Endothelial cell of umbilical vein (primary cell): ENCODE measurements around the gene CALCR. TPM values are rescaled to one million over a fixed set of nuclear protein-coding genes. Genes with fewer than 3 reads are reported as not detected.

Experiments used
- BruUV-seq: library from RNA; stranded (reverse); fragments of 400-500 nt; replicated peaks from 2 replicates; lab custom pipeline; 2021; lab: Mats Ljungman, UMichigan
- CTCF ChIA-PET: fragments of 300-600, 350-600 bp; sonication (Branson Sonifier 250); formaldehyde crosslinking; loops from one replicate; lab custom pipeline; 2021; ENCODE audit warnings: antibody characterized with exemption, inconsistent platforms; lab: Charles Lee
- POLR2A ChIA-PET: fragments of 300-600, 350-600 bp; sonication (Branson Sonifier 250); formaldehyde crosslinking; loops from one replicate; lab custom pipeline; 2021; ENCODE audit warnings: antibody characterized with exemption, inconsistent platforms; lab: Charles Lee
- DNase-seq: peaks from one replicate; pipeline ENCODE4 v3.0.0-alpha.2; 2011; ENCODE audit warnings: low read depth, low spot score
- FAIRE-seq: peaks from 2 replicates; lab custom pipeline; 2011; peaks lifted over from hg19 to GRCh38; lab: Jason Lieb, UNC
- H2AFZ ChIP-seq: 2 replicates; pipeline ENCODE4 v1.6.0; 2012; ENCODE audit warnings: low read depth, low read length, control low read depth, inconsistent platforms
- H3K27ac ChIP-seq: 2 replicates; pipeline ENCODE4 v1.5.1; 2011; ENCODE audit warnings: low read depth, mild to moderate bottlenecking, control low read depth, low read length, moderate library complexity; ENCODE audit not compliant: insufficient read depth
- H3K27me3 ChIP-seq, 2 experiments: 2 replicates each; pipeline versions ENCODE4 v1.6.0 to v1.6.1; 2011; ENCODE audit warnings: low read length in 2 of 2, mixed read lengths in 1 of 2; ENCODE audit not compliant: control insufficient read depth in 2 of 2, insufficient read depth in 2 of 2
- H3K36me3 ChIP-seq, 2 experiments: 2 replicates in 1 of 2; 3 replicates in 1 of 2; pipeline ENCODE4 v1.5.1; 2011; ENCODE audit warnings: low read length in 2 of 2, mild to moderate bottlenecking in 1 of 2, moderate library complexity in 1 of 2; ENCODE audit not compliant: control insufficient read depth in 2 of 2, insufficient read depth in 2 of 2; ENCODE audit errors: extremely low read depth in 1 of 2
- H3K4me1 ChIP-seq: 3 replicates; pipeline ENCODE4 v1.5.1; 2011; ENCODE audit warnings: mild to moderate bottlenecking, low read length; ENCODE audit not compliant: control insufficient read depth, insufficient read depth; ENCODE audit errors: extremely low read depth
- H3K4me2 ChIP-seq: 2 replicates; pipeline ENCODE4 v1.6.1; 2011; ENCODE audit warnings: low read length, control low read depth, mixed read lengths; ENCODE audit not compliant: insufficient read depth
- H3K4me3 ChIP-seq, 3 experiments: fragments of 200-600 bp in 1 of 3; sonication (generic), shearing (Covaris generic) in 1 of 3; replicated peaks in 1 of 3; 2 replicates each; pipeline ENCODE4 v1.5.1; 2011 to 2016; ENCODE audit warnings: control low read depth in 3 of 3, low read length in 3 of 3, mild to moderate bottlenecking in 2 of 3, inconsistent platforms in 1 of 3, low read depth in 1 of 3, moderate library complexity in 1 of 3; ENCODE audit not compliant: insufficient read depth in 1 of 3
- H3K79me2 ChIP-seq: 2 replicates; pipeline ENCODE4 v1.6.0; 2012; ENCODE audit warnings: low read length, inconsistent platforms; ENCODE audit not compliant: control insufficient read depth, insufficient read depth
- H3K9ac ChIP-seq: replicated peaks from 2 replicates; pipeline ENCODE3; 2011; ENCODE audit warnings: low read length, control low read depth; ENCODE audit not compliant: insufficient read depth; ENCODE audit errors: extremely low read depth
- H3K9me1 ChIP-seq: replicated peaks from 3 replicates; pipeline ENCODE4 v1.6.0; 2011; ENCODE audit warnings: mild to moderate bottlenecking, low read length; ENCODE audit not compliant: control insufficient read depth, insufficient read depth; ENCODE audit errors: extremely low read depth
- H3K9me3 ChIP-seq: replicated peaks from 2 replicates; pipeline ENCODE4 v1.5.1; 2012; ENCODE audit warnings: low read length, inconsistent platforms; ENCODE audit not compliant: control insufficient read depth, insufficient read depth
- H4K20me1 ChIP-seq: replicated peaks from 2 replicates; pipeline ENCODE3; 2011; ENCODE audit warnings: mild to moderate bottlenecking, low read length; ENCODE audit not compliant: control insufficient read depth, insufficient read depth; ENCODE audit errors: extremely low read depth
- CTCF ChIP-seq, 2 donors: IDR thresholded peaks; 1 replicate in 1 of 2; 2 replicates in 1 of 2; pipeline ENCODE4 v1.5.1; 2011; ENCODE audit warnings: low read length in 2 of 2, mild to moderate bottlenecking in 2 of 2, moderate library complexity in 2 of 2, control low read depth in 1 of 2, inconsistent platforms in 1 of 2, low read depth in 1 of 2; ENCODE audit not compliant: insufficient read depth in 1 of 2; ENCODE audit errors: extremely low read depth in 1 of 2
- EZH2 ChIP-seq: IDR thresholded peaks from 2 replicates; pipeline ENCODE4 v1.6.1; 2012; ENCODE audit warnings: borderline replicate concordance, low read depth, mild to moderate bottlenecking, moderate library complexity, low read length, inconsistent platforms; ENCODE audit not compliant: severe bottlenecking
- FOS ChIP-seq: IDR thresholded peaks from 2 replicates; pipeline ENCODE4 v1.6.1; 2011; ENCODE audit warnings: mild to moderate bottlenecking, low read length, moderate library complexity, borderline replicate concordance; ENCODE audit not compliant: insufficient read depth
- GATA2 ChIP-seq: IDR thresholded peaks from 2 replicates; pipeline ENCODE4 v1.7.0; 2011; ENCODE audit warnings: low read depth, mild to moderate bottlenecking, moderate library complexity, mixed read lengths, low read length; ENCODE audit not compliant: insufficient read length, insufficient read depth
- JUN ChIP-seq: IDR thresholded peaks from 2 replicates; pipeline ENCODE4 v1.6.1; 2011; ENCODE audit warnings: borderline replicate concordance, low read depth; ENCODE audit not compliant: insufficient read length, insufficient read depth
- MAX ChIP-seq: IDR thresholded peaks from 2 replicates; pipeline ENCODE4 v1.6.1; 2011; ENCODE audit not compliant: insufficient read depth, insufficient read length
- MYC ChIP-seq: IDR thresholded peaks from one replicate; pipeline ENCODE4 v1.6.1; 2011; ENCODE audit warnings: mild to moderate bottlenecking, low read depth, low read length
- POLR2A ChIP-seq: IDR thresholded peaks from 2 replicates; pipeline ENCODE4 v1.6.1; 2012; ENCODE audit warnings: low read depth, mild to moderate bottlenecking, control low read depth, low read length
- POLR2AphosphoS5 ChIP-seq: IDR thresholded peaks from 2 replicates; pipeline ENCODE4 v1.6.1; 2012; ENCODE audit warnings: low read depth, mild to moderate bottlenecking, control low read depth, low read length, moderate library complexity; ENCODE audit not compliant: insufficient read depth
- dilution Hi-C: fragments of 300-500 bp; cut with MboI; formaldehyde crosslinking; loops from one replicate; pipeline ENCODE4 v1.15.0; 2019; ENCODE audit warnings: low sequenced_read_pairs; ENCODE audit not compliant: extremely low pct_ligation_motif_present
- intact Hi-C: fragments of 100-400 bp; cut with micrococcal nuclease; formaldehyde crosslinking; loops from one replicate; pipeline ENCODE4 v1.10.0; 2022
- polyA plus RNA-seq, 4 experiments: library from polyadenylated mRNA; depleted of rRNA in 3 of 4; stranded (reverse) in 3 of 4; unstranded in 1 of 4; fragments of >200 nt; gene quantifications; 2 replicates each; pipeline versions ENCODE4 v1.2.1 to v1.2.3, GENCODE V29; 2011 to 2012; ENCODE audit warnings: missing spikeins in 1 of 4
- total RNA-seq: library from RNA; stranded (reverse); gene quantifications from 2 replicates; pipeline ENCODE4 v1.2.3, GENCODE V29; 2021

Gene CALCR
- total and polyA plus RNA-seq, 2 donors (not counting 3 experiments of a cell fraction or from before 2014, with no cell fraction given) = not detected

GRCh38 chr7:93594250-93594649 lies 19.7 kb upstream of the CALCR start:
- dilution Hi-C loops = no loop called here
- Histone ChIP-seq H3K4me2 (no peak overlapping the region), H3K9ac (no peak overlapping the region), H3K9me3 (no peaks in the 10 kb centered on the region), H4K20me1 (no peaks in the 10 kb centered on the region), H3K27ac (no peak overlapping the region), H3K9me1 (no peaks in the 10 kb centered on the region), H3K4me3 (no peak overlapping the region), H3K27me3 (peaks cover 2% of the 10 kb centered on the region in 2 experiments), H3K4me1 (no peaks in the 10 kb centered on the region), H3K36me3 (no peaks in the 10 kb centered on the region), H2AFZ (no peak overlapping the region), H3K79me2 (no peaks in the 10 kb centered on the region)
- CTCF ChIA-PET = no interaction called here
- POLR2A ChIA-PET = no interaction called here
- intact Hi-C loops = no loop called here
- FAIRE-seq (no peak), DNase-seq (no peak)
- no TSS peak for BruUV-seq
- TF ChIP-seq EZH2 (no peak), MAX (no peak)

- no peaks in the 10 kb centered on the region for H3K9me3 ChIP-seq
- no peak for FAIRE-seq
- TF ChIP-seq CTCF (IDR thresholded peaks at IDR 0.05; ENCODE audit: extremely low read depth in 1 of 2, insufficient read depth in 1 of 2, low read depth in 1 of 2, low read length in 2 of 2) (no peak), EZH2 (no peak), FOS (no peak), POLR2AphosphoS5 (no peak), MYC (no peak), GATA2 (no peak), JUN (no peak), MAX (no peak), POLR2A (no peak)
- POLR2A ChIA-PET = no interaction called here
- H3K27me3 ChIP-seq = peaks cover 0 to 2% of the 10 kb centered on the region in 2 experiments
- CTCF ChIA-PET = no interaction called here
- H3K9me1 ChIP-seq = no peaks in the 10 kb centered on the region
- H3K9ac ChIP-seq = no peak overlapping the region
- intact Hi-C loops (no loop called here), dilution Hi-C loops (no loop called here)
- H3K27ac ChIP-seq = no peak overlapping the region
- H3K4me1 ChIP-seq = no peaks in the 10 kb centered on the region
- BruUV-seq = no TSS peak
- no peak overlapping the region for H2AFZ ChIP-seq
- H3K4me2 ChIP-seq = no peak overlapping the region
- H3K79me2 ChIP-seq = no peaks in the 10 kb centered on the region
- no peak for DNase-seq
- H4K20me1 ChIP-seq = no peaks in the 10 kb centered on the region
- H3K4me3 ChIP-seq = no peak overlapping the region
- no peaks in the 10 kb centered on the region for H3K36me3 ChIP-seq
These were observed 18.2 kb upstream of the CALCR start for GRCh38 chr7:93592588-93593266.
